MCF 10A (cell line): ENCODE results near the gene SPTB. TPM values are rescaled to one million over a fixed set of nuclear protein-coding genes. Genes with fewer than 3 reads are reported as not detected.

Source experiments
- BruUV-seq: library from RNA; stranded (reverse); fragments of 400-500 nt; replicated peaks from 2 replicates; lab custom pipeline; 2021; lab: Mats Ljungman, UMichigan
- CTCF ChIA-PET: fragments of 300-600 bp; sonication (Branson Sonifier 250); formaldehyde crosslinking; extraction: SDS; loops from one replicate; lab custom pipeline; 2021; ENCODE audit warnings: antibody characterized with exemption, inconsistent platforms; lab: Yijun Ruan, JAX
- POLR2A ChIA-PET: fragments of 300-600, 350-650 bp; sonication (Branson Sonifier 250); formaldehyde crosslinking; extraction: SDS; loops from one replicate; lab custom pipeline; 2020; ENCODE audit warnings: antibody characterized with exemption, inconsistent platforms; lab: Yijun Ruan, JAX
- DNase-seq: peaks from one replicate; pipeline ENCODE4 v3.0.0-alpha.2; 2018; ENCODE audit not compliant: unreplicated experiment
- H3K27ac Mint-ChIP-seq: one replicate; pipeline ENCODE4 v1.8.0; 2022; ENCODE audit warnings: mild to moderate bottlenecking, low read depth, mixed read lengths; ENCODE audit not compliant: unreplicated experiment
- H3K27me3 Mint-ChIP-seq: one replicate; pipeline ENCODE4 v1.8.0; 2022; ENCODE audit warnings: mixed read lengths; ENCODE audit not compliant: insufficient read depth, unreplicated experiment
- H3K36me3 Mint-ChIP-seq: one replicate; pipeline ENCODE4 v1.8.0; 2022; ENCODE audit warnings: mild to moderate bottlenecking, moderate library complexity, mixed read lengths; ENCODE audit not compliant: insufficient read depth, unreplicated experiment
- H3K4me1 Mint-ChIP-seq: one replicate; pipeline ENCODE4 v1.8.0; 2022; ENCODE audit warnings: mixed read lengths; ENCODE audit not compliant: insufficient read depth, unreplicated experiment
- H3K4me3 Mint-ChIP-seq: one replicate; pipeline ENCODE4 v1.8.0; 2022; ENCODE audit warnings: mild to moderate bottlenecking, moderate library complexity, mixed read lengths; ENCODE audit not compliant: unreplicated experiment
- H3K9me3 Mint-ChIP-seq: one replicate; pipeline ENCODE4 v1.8.0; 2022; ENCODE audit warnings: mixed read lengths; ENCODE audit not compliant: unreplicated experiment
- intact Hi-C: fragments of 100-400 bp; cut with micrococcal nuclease; formaldehyde crosslinking; loops from 2 replicates; pipeline ENCODE4 v1.14.1; 2022
- total RNA-seq: library from RNA; stranded (reverse); gene quantifications from 2 replicates; pipeline ENCODE4 v1.2.3, GENCODE V29; 2022
- TF ChIP-seq, protein P1 (sequence below): fragments of 200-600 bp; IDR thresholded peaks from one replicate; pipeline ENCODE4 v1.8.0; 2022; ENCODE audit warnings: antibody characterized with exemption, mild to moderate bottlenecking; ENCODE audit not compliant: unreplicated experiment

Gene SPTB
- total RNA-seq, 1 experiment from 2014 or later: 1.3 TPM

DNA sequence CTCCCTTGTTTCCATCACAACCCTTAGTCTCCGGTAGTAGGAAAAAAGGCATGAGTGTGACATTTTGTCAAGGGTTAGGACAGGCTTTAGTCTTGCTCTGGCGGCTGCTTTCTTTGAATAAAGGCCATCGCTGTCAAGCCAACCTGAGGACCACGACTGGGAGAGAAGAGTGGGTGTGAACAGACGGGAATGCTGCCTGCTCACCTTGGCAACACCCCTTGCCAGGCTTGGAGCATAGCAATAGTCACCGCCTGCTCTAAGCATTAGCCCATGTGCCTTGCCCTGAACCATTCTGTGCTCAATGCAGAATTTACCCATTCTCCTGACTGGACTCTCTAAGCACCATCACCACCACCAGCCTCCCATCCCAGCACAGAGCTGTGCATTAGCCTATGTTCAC lies 36.2 kb downstream of the SPTB start:
- H3K36me3 Mint-ChIP-seq: no peaks in the 10 kb centered on the region
- no peak for DNase-seq
- peaks cover 80% of the 10 kb centered on the region for H3K27me3 Mint-ChIP-seq
- no peak overlapping the region for H3K27ac Mint-ChIP-seq
- H3K4me1 Mint-ChIP-seq: peaks cover 10% of the 10 kb centered on the region
- no peak overlapping the region for H3K4me3 Mint-ChIP-seq
- ChIA-PET POLR2A (no interaction called here), CTCF (interaction anchor here (1.2 to 4.0 kb wide), 4 partner anchors 21 to 49 kb away, joined by 4 to 20 read pairs (median 4); no protein-coding TSS in a partner anchor)
- intact Hi-C loops: no loop called here
- TF ChIP-seq, protein P1, sequence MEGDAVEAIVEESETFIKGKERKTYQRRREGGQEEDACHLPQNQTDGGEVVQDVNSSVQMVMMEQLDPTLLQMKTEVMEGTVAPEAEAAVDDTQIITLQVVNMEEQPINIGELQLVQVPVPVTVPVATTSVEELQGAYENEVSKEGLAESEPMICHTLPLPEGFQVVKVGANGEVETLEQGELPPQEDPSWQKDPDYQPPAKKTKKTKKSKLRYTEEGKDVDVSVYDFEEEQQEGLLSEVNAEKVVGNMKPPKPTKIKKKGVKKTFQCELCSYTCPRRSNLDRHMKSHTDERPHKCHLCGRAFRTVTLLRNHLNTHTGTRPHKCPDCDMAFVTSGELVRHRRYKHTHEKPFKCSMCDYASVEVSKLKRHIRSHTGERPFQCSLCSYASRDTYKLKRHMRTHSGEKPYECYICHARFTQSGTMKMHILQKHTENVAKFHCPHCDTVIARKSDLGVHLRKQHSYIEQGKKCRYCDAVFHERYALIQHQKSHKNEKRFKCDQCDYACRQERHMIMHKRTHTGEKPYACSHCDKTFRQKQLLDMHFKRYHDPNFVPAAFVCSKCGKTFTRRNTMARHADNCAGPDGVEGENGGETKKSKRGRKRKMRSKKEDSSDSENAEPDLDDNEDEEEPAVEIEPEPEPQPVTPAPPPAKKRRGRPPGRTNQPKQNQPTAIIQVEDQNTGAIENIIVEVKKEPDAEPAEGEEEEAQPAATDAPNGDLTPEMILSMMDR: no peak
- BruUV-seq: no TSS peak
- H3K9me3 Mint-ChIP-seq: no peaks in the 10 kb centered on the region

DNA sequence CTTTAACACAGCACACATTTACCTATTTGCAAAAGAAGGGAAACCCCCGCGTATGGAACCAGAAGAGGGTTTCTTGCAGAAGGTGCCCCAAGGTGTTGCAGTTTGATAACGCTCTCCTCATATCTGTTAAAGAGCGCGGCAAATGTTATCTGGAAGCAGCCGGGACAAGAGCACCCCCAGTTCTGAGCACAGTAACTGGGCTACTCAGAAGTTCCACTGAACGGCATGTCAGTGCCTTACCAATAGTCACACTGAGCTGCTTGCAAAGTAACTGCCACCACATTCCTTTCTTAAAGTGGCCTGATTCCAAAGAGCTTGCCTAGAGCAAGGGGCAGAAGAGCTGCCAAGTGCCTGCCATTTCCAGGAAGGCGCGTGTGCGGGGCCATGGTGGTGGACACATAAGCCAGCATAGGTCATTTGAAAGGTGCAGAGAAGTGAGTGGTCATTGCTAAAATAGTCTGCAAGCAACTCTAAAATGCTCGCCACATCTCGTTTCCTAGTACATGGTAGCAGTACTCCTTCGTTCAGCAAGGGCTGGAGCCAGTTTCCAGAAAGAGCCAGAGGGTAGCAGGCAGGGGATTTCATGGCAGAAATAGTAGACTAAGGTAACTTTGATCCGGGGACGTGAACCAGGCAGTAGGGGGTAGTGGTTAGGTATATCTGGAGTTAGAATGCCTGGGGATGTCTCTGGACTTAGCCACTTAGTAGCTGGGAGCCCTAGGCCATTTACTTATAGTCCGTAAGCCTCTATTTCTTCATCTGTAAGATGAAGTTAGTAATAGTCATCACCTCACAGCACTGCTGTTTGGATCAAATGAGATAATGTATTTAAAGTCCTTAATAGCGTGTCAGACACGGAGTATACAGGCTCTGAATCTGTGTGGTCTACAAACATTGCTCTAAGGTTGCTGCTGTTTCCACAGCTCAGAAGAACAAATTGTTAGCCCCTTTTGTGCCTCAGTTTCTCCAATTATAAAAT lies 37.6 kb downstream of the SPTB start:
- peaks cover 10% of the 10 kb centered on the region for H3K4me1 Mint-ChIP-seq
- BruUV-seq: no TSS peak
- H3K4me3 Mint-ChIP-seq: no peak overlapping the region
- H3K27me3 Mint-ChIP-seq: peaks cover 72% of the 10 kb centered on the region
- ChIA-PET CTCF (interaction anchor here (0.7 to 3.1 kb wide), 8 partner anchors 11 to 64 kb away, joined by 3 to 23 read pairs (median 6); no protein-coding TSS in a partner anchor), POLR2A (no interaction called here)
- H3K9me3 Mint-ChIP-seq: no peaks in the 10 kb centered on the region
- DNase-seq: no peak
- TF ChIP-seq, protein P1: no peak
- H3K36me3 Mint-ChIP-seq: no peaks in the 10 kb centered on the region
- no peak overlapping the region for H3K27ac Mint-ChIP-seq
- intact Hi-C loops: no loop called here

DNA sequence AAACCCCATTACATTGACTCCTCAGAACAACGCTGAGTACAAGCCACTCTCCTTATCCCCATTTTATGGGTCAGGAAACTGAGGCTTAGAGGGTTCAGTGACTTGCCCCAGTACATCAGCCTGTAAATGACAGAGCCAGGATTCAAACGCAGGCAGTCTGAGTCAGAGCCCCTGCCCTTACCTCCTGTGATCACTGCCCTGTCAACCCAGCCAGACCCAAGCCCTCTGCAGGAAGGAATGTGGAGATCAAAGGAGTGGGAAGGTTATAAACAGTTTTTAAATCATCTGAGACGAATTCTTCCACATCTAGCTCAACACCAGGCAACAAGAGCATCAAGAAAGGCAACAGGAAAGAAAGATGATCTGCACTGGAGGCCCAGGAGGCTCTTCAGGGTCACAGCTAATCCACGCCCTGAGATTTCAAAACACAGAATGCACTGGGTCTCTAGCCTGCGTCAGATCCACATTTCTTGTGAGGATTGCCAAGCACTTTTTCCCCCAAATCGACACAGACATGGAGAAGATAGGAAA lies 38.5 kb downstream of the SPTB start:
- Mint-ChIP-seq H3K27me3 (peaks cover 68% of the 10 kb centered on the region), H3K36me3 (no peaks in the 10 kb centered on the region), H3K9me3 (no peaks in the 10 kb centered on the region), H3K27ac (no peak overlapping the region), H3K4me3 (no peak overlapping the region), H3K4me1 (peaks cover 10% of the 10 kb centered on the region)
- no TSS peak for BruUV-seq
- intact Hi-C loops: no loop called here
- TF ChIP-seq, protein P1: peak; percentile 50
- CTCF ChIA-PET: interaction anchor here (0.6 to 3.1 kb wide), 11 partner anchors 8 to 70 kb away, joined by 3 to 23 read pairs (median 3); no protein-coding TSS in a partner anchor
- POLR2A ChIA-PET: no interaction called here
- DNase-seq: peak; percentile 65

DNA sequence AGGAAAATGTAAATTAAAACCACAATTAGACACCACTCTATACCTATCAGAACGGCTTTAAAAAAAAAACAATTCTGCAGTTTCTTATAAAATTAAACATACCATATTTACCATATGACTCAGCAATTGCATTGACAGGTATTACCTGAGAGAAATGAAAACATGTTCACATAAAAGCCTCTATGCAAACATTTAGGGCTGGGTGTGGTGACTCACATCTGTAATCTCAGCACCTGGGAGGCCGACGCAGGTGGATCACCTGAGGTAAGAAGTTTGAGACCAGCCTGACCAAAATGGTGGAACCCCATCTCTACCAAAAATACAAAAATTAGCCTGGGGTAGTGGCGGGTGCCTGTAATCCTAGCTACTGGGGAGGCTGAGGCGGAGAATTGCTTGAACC lies 41.1 kb downstream of the SPTB start:
- Mint-ChIP-seq H3K9me3 (no peaks in the 10 kb centered on the region), H3K4me1 (peaks cover 10% of the 10 kb centered on the region), H3K27me3 (peaks cover 42% of the 10 kb centered on the region), H3K27ac (no peak overlapping the region), H3K36me3 (no peaks in the 10 kb centered on the region), H3K4me3 (no peak overlapping the region)
- no TSS peak for BruUV-seq
- CTCF ChIA-PET: interaction anchor here (0.7 to 1.9 kb wide), 3 partner anchors 15 to 53 kb away, joined by 3 to 4 read pairs (median 3); no protein-coding TSS in a partner anchor
- intact Hi-C loops: no loop called here
- POLR2A ChIA-PET: interaction anchor here (1.0 to 1.3 kb wide), 2 partner anchors 10 to 12 kb away, joined by 3 read pairs; no protein-coding TSS in a partner anchor
- TF ChIP-seq, protein P1: no peak
- peak; percentile 47 for DNase-seq
